Measurements from ENCODE around the gene COTL1. TPM values are rescaled to one million over a fixed set of nuclear protein-coding genes. Genes with fewer than 3 reads are reported as not detected.

Gene COTL1
- total RNA-seq, 1 donor from 2014 or later, result 210 TPM

DNA sequence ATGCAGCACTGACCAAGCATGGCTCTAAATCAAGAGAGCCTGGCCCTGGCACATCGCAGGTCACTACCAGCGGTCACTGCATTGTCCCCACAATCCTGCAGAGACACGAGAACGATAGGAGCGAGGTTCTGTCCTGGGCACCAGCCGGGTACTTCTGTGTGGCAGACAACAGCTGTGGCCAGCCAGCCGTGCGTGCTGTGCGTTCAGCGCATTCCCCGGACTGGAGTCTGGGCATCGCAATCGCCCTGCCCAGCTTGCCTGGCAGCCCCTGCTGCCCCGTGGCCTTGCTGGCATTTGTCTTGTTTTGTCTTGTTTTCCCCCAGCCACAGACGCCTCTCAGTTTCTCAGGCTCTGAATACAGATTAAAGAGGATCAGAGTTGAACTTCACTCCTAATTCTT, 33.9 kb downstream of the COTL1 start:
- TF ChIP-seq, protein P1, sequence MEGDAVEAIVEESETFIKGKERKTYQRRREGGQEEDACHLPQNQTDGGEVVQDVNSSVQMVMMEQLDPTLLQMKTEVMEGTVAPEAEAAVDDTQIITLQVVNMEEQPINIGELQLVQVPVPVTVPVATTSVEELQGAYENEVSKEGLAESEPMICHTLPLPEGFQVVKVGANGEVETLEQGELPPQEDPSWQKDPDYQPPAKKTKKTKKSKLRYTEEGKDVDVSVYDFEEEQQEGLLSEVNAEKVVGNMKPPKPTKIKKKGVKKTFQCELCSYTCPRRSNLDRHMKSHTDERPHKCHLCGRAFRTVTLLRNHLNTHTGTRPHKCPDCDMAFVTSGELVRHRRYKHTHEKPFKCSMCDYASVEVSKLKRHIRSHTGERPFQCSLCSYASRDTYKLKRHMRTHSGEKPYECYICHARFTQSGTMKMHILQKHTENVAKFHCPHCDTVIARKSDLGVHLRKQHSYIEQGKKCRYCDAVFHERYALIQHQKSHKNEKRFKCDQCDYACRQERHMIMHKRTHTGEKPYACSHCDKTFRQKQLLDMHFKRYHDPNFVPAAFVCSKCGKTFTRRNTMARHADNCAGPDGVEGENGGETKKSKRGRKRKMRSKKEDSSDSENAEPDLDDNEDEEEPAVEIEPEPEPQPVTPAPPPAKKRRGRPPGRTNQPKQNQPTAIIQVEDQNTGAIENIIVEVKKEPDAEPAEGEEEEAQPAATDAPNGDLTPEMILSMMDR (IDR thresholded peaks at IDR 0.05; ENCODE audit: insufficient read depth, low read length, poor library complexity, severe bottlenecking), result no peak
- no peaks in the 10 kb centered on the region for H3K27me3 ChIP-seq (ENCODE audit: control insufficient read depth, insufficient read depth, low read length)
- H3K36me3 ChIP-seq (ENCODE audit: control insufficient read depth, insufficient read depth, low read length), result peaks cover 1% of the 10 kb centered on the region
- no peak overlapping the region for H3K4me3 ChIP-seq (ENCODE audit: low read depth, low read length)
- DNase-seq (ENCODE audit: low read depth), result no peak

DNA sequence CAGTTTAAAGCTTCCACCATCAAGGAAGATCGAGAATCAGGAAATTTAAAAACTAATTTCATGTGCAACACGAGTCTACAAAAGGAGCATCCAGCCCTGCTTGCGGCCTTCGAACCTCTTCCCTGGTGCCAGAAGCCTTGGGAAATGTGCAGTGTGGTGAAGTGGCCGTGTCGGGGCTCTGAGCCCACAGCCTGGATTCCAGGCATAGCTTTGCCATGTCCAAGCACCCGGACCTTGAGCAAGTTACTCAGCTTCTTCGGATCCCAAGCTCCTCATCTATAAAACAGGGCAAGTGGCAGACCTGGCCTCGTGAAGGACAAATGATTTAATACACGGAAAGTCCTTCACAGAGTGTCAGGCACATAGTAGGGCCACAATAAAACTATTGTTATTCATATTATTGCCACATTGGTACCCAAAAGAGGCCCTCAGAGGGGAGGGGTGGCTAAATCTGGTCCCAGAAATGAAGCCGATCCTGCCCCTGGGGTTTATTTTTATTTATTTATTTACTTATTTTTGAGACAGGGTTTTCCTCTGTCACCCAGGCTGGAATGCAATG, 34.8 kb downstream of the COTL1 start:
- no peak for DNase-seq (ENCODE audit: low read depth)
- no peak overlapping the region for H3K4me3 ChIP-seq (ENCODE audit: low read depth, low read length)
- H3K27me3 ChIP-seq (ENCODE audit: control insufficient read depth, insufficient read depth, low read length), result no peaks in the 10 kb centered on the region
- peaks cover 3% of the 10 kb centered on the region for H3K36me3 ChIP-seq (ENCODE audit: control insufficient read depth, insufficient read depth, low read length)
- TF ChIP-seq, protein P1 (IDR thresholded peaks at IDR 0.05; ENCODE audit: insufficient read depth, low read length, poor library complexity, severe bottlenecking), result no peak

DNA sequence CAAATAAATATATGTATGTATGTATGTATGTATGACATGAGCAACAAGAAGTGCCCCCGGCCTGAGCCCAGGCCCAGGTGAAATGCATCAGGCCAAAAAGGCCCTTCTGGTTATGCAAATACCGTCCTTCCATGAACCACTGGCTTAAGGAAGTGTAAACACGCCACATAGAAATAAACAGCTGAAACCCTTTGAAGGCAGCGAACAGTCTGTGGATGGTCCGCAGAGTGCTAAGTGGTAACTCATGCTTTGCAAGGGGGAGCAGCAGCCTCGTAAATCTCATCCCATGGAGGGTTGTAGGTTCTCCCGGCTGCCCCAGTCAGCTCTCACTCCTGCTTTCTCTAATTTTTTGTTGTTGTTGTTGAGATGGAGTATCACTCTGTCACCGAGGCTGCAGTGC, 36.7 kb downstream of the COTL1 start:
- no peaks in the 10 kb centered on the region for H3K27me3 ChIP-seq (ENCODE audit: control insufficient read depth, insufficient read depth, low read length)
- no peak for DNase-seq (ENCODE audit: low read depth)
- TF ChIP-seq, protein P1 (IDR thresholded peaks at IDR 0.05; ENCODE audit: insufficient read depth, low read length, poor library complexity, severe bottlenecking), result no peak
- H3K36me3 ChIP-seq (ENCODE audit: control insufficient read depth, insufficient read depth, low read length), result peaks cover 3% of the 10 kb centered on the region
- H3K4me3 ChIP-seq (ENCODE audit: low read depth, low read length), result no peak overlapping the region

DNA sequence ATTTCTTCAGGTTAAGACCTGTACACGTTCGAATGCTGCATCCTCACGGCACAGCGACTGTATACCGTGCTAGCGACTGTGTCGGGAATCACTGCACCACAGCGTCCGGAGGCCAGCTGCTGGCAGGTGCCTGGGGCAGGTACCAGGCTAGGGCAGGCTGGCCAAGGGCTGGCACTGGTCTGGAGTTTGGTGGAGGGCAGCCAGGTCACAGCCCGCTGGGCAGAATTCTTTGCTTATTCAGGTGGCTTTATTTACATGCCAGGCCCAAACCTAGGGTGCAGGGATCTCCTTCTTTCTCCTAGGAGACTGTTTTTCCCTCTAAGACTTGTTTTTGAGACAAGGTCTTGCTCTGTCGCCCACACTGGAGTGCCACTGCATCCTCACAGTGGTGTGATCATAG, 37.9 kb downstream of the COTL1 start:
- no peaks in the 10 kb centered on the region for H3K27me3 ChIP-seq (ENCODE audit: control insufficient read depth, insufficient read depth, low read length)
- TF ChIP-seq, protein P1 (IDR thresholded peaks at IDR 0.05; ENCODE audit: insufficient read depth, low read length, poor library complexity, severe bottlenecking), result no peak
- no peak overlapping the region for H3K4me3 ChIP-seq (ENCODE audit: low read depth, low read length)
- H3K36me3 ChIP-seq (ENCODE audit: control insufficient read depth, insufficient read depth, low read length), result peaks cover 2% of the 10 kb centered on the region
- DNase-seq (ENCODE audit: low read depth), result no peak

DNA sequence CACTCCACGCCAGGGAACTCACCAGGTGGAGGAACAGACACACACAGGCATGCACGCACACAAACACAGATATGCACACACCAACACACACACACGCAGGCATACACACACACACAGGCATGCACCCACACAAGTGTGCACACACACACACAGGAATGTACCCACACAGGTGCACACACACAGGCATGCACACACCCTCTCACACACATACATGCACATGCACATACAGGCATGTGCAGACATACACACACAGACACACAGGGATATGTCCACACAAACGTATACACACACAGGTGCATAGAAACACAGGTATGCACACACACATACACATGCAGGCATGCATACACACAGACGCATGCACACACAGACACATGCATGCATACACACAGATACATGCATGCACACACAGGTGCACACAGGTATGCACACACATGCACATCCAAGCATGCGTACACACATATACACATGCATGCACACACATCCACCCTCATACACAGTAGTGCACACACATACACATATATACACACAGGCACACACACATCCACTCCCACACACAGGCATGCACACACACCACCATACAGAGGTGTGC, 39.2 kb downstream of the COTL1 start:
- Histone ChIP-seq H3K4me3 (ENCODE audit: low read depth, low read length) (no peak overlapping the region), H3K27me3 (ENCODE audit: control insufficient read depth, insufficient read depth, low read length) (no peaks in the 10 kb centered on the region), H3K36me3 (ENCODE audit: control insufficient read depth, insufficient read depth, low read length) (peaks cover 2% of the 10 kb centered on the region)
- TF ChIP-seq, protein P1 (IDR thresholded peaks at IDR 0.05; ENCODE audit: insufficient read depth, low read length, poor library complexity, severe bottlenecking), result no peak
- no peak for DNase-seq (ENCODE audit: low read depth)

Data from kidney epithelial cell (primary cell).